ENCODE measurements around the gene NLGN4Y.

Gene NLGN4Y

GRCh38 chrY:14543506-14543905 is 19.2 kb downstream of the NLGN4Y start:
- DNase-seq (ENCODE audit: extremely low read depth, insufficient read length): no peak
- Histone ChIP-seq H3K36me3 (ENCODE audit: control insufficient read depth, insufficient read depth, low read length) (no peaks in the 10 kb centered on the region), H3K4me3 (replicated peaks; ENCODE audit: low read depth, low read length) (no peak overlapping the region), H3K27me3 (replicated peaks; ENCODE audit: control insufficient read depth, insufficient read depth, low read length) (no peaks in the 10 kb centered on the region)
- TF ChIP-seq, protein P1, sequence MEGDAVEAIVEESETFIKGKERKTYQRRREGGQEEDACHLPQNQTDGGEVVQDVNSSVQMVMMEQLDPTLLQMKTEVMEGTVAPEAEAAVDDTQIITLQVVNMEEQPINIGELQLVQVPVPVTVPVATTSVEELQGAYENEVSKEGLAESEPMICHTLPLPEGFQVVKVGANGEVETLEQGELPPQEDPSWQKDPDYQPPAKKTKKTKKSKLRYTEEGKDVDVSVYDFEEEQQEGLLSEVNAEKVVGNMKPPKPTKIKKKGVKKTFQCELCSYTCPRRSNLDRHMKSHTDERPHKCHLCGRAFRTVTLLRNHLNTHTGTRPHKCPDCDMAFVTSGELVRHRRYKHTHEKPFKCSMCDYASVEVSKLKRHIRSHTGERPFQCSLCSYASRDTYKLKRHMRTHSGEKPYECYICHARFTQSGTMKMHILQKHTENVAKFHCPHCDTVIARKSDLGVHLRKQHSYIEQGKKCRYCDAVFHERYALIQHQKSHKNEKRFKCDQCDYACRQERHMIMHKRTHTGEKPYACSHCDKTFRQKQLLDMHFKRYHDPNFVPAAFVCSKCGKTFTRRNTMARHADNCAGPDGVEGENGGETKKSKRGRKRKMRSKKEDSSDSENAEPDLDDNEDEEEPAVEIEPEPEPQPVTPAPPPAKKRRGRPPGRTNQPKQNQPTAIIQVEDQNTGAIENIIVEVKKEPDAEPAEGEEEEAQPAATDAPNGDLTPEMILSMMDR (IDR thresholded peaks at IDR 0.05; ENCODE audit: insufficient read depth, low read length, poor library complexity, severe bottlenecking): no peak

- Histone ChIP-seq H3K4me3 (replicated peaks; ENCODE audit: low read depth, low read length) (no peak overlapping the region), H3K36me3 (ENCODE audit: control insufficient read depth, insufficient read depth, low read length) (no peaks in the 10 kb centered on the region), H3K27me3 (replicated peaks; ENCODE audit: control insufficient read depth, insufficient read depth, low read length) (no peaks in the 10 kb centered on the region)
- no peak for DNase-seq (ENCODE audit: extremely low read depth, insufficient read length)
- TF ChIP-seq, protein P1 (IDR thresholded peaks at IDR 0.05; ENCODE audit: insufficient read depth, low read length, poor library complexity, severe bottlenecking): no peak
Observed at GRCh38 chrY:14581294-14581693, 57.0 kb downstream of the NLGN4Y start.

GRCh38 chrY:14586725-14587124 is 62.4 kb downstream of the NLGN4Y start:
- Histone ChIP-seq H3K4me3 (replicated peaks; ENCODE audit: low read depth, low read length) (no peak overlapping the region), H3K27me3 (replicated peaks; ENCODE audit: control insufficient read depth, insufficient read depth, low read length) (no peaks in the 10 kb centered on the region), H3K36me3 (ENCODE audit: control insufficient read depth, insufficient read depth, low read length) (no peaks in the 10 kb centered on the region)
- DNase-seq (ENCODE audit: extremely low read depth, insufficient read length): no peak
- TF ChIP-seq, protein P1 (IDR thresholded peaks at IDR 0.05; ENCODE audit: insufficient read depth, low read length, poor library complexity, severe bottlenecking): no peak

- no peaks in the 10 kb centered on the region for H3K27me3 ChIP-seq (replicated peaks; ENCODE audit: control insufficient read depth, insufficient read depth, low read length)
- H3K4me3 ChIP-seq (replicated peaks; ENCODE audit: low read depth, low read length): no peak overlapping the region
- DNase-seq (ENCODE audit: extremely low read depth, insufficient read length): no peak
- H3K36me3 ChIP-seq (ENCODE audit: control insufficient read depth, insufficient read depth, low read length): no peaks in the 10 kb centered on the region
- TF ChIP-seq, protein P1 (IDR thresholded peaks at IDR 0.05; ENCODE audit: insufficient read depth, low read length, poor library complexity, severe bottlenecking): no peak
Observed at GRCh38 chrY:14601372-14601771, 77.0 kb downstream of the NLGN4Y start.

- no peaks in the 10 kb centered on the region for H3K27me3 ChIP-seq (replicated peaks; ENCODE audit: control insufficient read depth, insufficient read depth, low read length)
- H3K36me3 ChIP-seq (ENCODE audit: control insufficient read depth, insufficient read depth, low read length): no peaks in the 10 kb centered on the region
- TF ChIP-seq, protein P1 (IDR thresholded peaks at IDR 0.05; ENCODE audit: insufficient read depth, low read length, poor library complexity, severe bottlenecking): no peak
- DNase-seq (ENCODE audit: extremely low read depth, insufficient read length): no peak
- no peak overlapping the region for H3K4me3 ChIP-seq (replicated peaks; ENCODE audit: low read depth, low read length)
Observed at GRCh38 chrY:14617625-14618024, 93.3 kb downstream of the NLGN4Y start.

DNA sequence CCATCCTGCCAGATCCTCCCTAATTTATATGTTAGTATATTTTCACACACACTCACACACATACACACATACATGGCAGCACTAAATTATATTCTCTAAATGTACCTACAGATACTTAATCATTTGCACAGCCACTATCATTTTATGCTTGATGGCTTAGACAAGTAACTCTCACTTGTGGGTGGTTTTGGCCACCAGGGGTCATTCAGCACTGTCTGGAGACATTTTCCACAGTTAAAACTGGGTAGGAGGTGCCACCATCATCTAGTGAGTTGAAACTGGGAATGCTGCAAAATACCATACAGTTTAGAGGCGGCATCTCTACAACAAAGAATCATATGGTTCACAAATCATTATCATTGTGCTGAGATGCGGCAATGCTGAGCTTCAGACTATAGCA is 94.2 kb downstream of the NLGN4Y start:
- TF ChIP-seq, protein P1 (IDR thresholded peaks at IDR 0.05; ENCODE audit: insufficient read depth, low read length, poor library complexity, severe bottlenecking): no peak
- no peaks in the 10 kb centered on the region for H3K27me3 ChIP-seq (replicated peaks; ENCODE audit: control insufficient read depth, insufficient read depth, low read length)
- no peak overlapping the region for H3K4me3 ChIP-seq (replicated peaks; ENCODE audit: low read depth, low read length)
- no peaks in the 10 kb centered on the region for H3K36me3 ChIP-seq (ENCODE audit: control insufficient read depth, insufficient read depth, low read length)
- no peak for DNase-seq (ENCODE audit: extremely low read depth, insufficient read length)

Measured in GM06990 (cell line).